Body of pancreas (tissue), 4 donors: ENCODE results near the gene LYST.

Experiments
- CTCF ChIP-seq, 7 experiments: fragments of 450-650 bp in 4 of 7; fragments of 200-600 bp in 3 of 7; sonication (generic) in 3 of 7; IDR thresholded peaks; one replicate each; pipeline ENCODE4 v1.5.1; 2016 to 2019; ENCODE audit warnings: antibody characterized with exemption in 7 of 7
- POLR2A ChIP-seq, 3 donors: fragments of 450-650 bp; IDR thresholded peaks; one replicate each; pipeline ENCODE4 v1.6.1; 2016; ENCODE audit warnings: antibody characterized with exemption in 3 of 3, mild to moderate bottlenecking in 2 of 3

GRCh38 chr1:235679644-235680043, 187.1 kb downstream of the LYST start:
- TF ChIP-seq CTCF (IDR thresholded peaks at IDR 0.05): no peak
- TF ChIP-seq POLR2A (IDR thresholded peaks at IDR 0.05): no peak
